Testis (tissue), 2 donors: ENCODE measurements around the gene PLA2G4D.

ENCODE experiments used
- CTCF ChIP-seq, 3 experiments: fragments of 450-650 bp in 2 of 3; fragments of 200-600 bp in 1 of 3; sonication (generic) in 1 of 3; IDR thresholded peaks; one replicate each; pipeline ENCODE4 v1.5.1; 2016 to 2019; ENCODE audit warnings: antibody characterized with exemption in 3 of 3, mild to moderate bottlenecking in 2 of 3, moderate library complexity in 1 of 3
- POLR2A ChIP-seq: fragments of 450-650 bp; IDR thresholded peaks from one replicate; pipeline ENCODE4 v1.6.1; 2017; ENCODE audit warnings: antibody characterized with exemption, mild to moderate bottlenecking, moderate library complexity

DNA sequence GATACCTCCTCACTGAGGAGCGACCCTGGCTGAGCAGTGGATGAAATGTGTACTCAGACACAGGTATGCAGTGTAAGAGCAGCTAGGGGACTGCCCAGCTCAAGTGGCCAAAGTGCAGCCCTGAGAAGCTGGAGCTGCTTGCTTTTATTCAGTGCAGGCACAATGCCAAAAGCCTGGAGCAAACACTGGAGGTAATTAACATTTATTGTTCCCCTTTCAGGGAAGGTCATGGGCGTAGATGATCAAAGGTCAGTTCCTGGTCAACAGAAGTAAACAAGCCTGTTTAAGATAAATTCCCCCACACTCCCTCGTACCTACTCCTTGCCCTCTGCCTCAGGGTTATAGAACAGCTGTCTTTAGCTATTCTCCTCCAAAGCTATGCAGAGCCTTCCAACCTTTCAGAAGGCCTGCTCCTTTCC, 44.6 kb upstream of the PLA2G4D start:
- no peak for TF ChIP-seq CTCF (IDR thresholded peaks at IDR 0.05)
- no peak for TF ChIP-seq POLR2A
